ENCODE data around the gene SETD2.
"Not testable (repeated sequence)": the region's sequence is repeated elsewhere in the genome, so short reads cannot be mapped to it uniquely, and the experiment has no call there.

The SETD2 gene
- total RNA-seq = 255 reads per million, percentile 94 among the genes with 10 or more reads in this experiment

DNA sequence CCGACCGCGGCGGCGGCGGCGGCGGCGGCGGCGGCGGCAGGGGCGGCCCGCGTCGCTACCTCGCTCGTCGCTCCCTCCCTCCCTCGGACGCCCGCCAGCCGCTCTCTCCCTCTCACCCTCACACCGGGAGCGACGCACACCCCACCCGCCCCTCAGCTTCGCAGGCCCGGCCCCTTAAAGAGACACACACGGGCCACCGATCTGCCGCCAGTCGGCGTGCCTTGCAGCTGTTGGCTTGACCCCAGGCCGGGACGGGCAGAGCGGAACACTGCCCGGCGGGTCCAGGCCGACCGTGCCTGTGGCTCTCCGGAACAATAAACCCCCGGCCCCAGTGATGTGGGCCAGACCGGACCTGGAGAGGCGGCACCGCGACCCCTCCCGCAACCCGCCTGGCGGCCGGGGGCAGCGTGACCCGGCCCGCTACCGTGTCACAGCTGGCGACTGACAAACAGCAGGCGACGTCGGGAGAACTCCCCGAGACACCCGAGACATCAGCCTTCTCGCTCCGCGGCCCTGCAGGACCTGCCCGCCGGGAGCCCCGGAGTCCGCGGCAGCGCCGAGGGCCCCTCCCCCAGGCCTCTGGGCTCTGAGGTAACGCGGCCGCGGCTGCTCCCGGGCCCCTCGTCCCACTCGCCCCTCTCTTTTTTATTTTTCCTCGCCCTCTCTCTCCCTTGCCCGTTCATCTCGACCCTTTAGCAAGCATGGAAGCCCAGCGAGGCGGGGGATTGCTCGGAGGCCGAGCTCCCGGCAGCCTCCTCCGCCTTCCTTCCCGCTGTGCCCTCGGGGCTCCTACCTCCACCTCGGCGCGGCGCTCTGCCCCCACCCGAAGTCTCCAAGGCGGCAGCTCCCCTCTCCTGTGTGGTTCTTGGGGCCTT, at the start of gene SETD2:
SETD2 (minus strand) TSS at position 107 of the 875 bp plus-strand sequence. CDS start 189 bp downstream, outside the sequence.
- peak; percentile 83 for DNase-seq

GRCh38 chr3:47210863-47211405, 47.0 kb upstream of the SETD2 start:
- no peak for DNase-seq

DNA sequence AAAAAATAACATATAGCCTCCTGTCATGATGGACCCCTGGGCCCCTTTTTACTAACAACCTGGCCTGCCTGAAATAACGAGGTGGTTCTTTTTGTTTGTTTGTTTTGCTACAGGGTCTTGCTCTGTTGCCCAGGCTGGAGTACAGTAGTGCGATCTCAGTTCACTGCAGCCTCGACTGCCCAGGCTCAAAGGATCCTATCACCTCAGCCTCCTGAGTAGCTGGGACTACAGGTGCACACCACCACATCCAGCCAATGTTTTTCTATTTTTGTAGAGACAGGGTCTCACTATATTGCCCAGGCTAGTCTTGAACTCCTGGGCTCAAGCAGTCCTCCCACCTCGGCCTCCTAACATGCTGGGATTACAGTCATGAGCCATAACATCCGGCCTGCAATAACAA, 42.1 kb upstream of the SETD2 start:
- not testable (repeated sequence) for DNase-seq

- no peak for DNase-seq
Measured at GRCh38 chr3:47204875-47205274, 41.0 kb upstream of the SETD2 start.

GRCh38 chr3:47202542-47202941, 38.6 kb upstream of the SETD2 start:
- DNase-seq = no peak

- DNase-seq = no peak
Measured at GRCh38 chr3:47197287-47197686, 33.4 kb upstream of the SETD2 start.

DNA sequence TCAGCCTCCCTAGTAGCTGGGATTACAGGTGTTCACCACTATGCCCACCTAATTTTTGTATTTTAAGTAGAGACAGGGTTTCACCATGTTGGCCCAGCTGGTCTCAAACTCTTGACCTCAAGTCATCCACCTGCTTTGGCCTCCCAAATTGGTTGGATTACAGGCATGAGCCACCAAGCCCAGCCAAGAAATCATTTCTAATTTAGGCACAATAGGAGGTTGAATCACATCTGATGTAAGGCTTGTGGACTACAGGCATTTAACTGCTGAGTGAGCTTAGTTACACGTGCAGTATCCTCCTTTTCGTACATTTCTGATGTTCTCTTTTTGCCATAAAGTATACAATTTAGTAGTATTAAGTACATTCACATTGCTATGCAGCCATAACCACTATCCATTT, 31.1 kb upstream of the SETD2 start:
- no peak for DNase-seq

GRCh38 chr3:47193871-47194859, 30.3 kb upstream of the SETD2 start:
- no peak for DNase-seq

- no peak for DNase-seq
Measured at GRCh38 chr3:47186285-47186684, 22.4 kb upstream of the SETD2 start.

DNA sequence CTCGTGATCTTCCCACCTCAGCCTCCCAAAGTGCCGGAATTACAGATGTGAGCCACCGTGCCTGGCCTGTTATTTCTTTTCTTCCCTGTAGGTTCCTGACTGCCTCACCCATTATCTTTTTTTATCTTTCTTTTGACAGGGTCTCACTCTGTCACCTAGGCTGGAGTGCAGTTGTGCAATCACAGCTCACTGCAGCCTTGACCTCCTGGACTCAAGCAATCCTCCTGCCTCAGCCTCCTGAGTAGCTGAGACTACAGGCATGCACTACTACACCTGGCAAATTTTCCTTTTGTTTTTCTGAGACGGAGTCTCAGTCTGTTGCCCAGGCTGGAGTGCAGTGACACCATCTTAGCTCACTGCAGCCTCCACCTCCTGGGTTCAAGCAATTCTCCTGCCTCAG, 17.8 kb upstream of the SETD2 start:
- DNase-seq = not testable (repeated sequence)

DNA sequence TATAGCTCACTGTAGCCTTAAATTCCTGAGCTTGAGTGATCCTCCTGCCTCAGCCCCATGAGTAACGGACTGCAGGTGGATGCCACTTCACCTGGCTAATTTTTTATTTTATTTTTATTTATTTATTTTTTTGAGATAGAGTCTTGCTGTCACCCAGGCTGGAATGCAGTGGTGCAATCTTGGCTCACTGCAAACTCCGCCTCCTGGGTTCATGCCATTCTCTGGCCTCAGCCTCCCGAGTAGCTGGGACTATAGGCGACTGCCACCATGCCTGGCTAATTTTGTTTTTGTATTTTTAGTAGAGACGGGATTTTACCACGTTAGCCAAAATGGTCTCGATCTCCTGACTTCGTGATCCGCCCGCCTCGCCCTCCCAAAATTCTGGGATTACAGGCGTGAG, 16.1 kb upstream of the SETD2 start:
- not testable (repeated sequence) for DNase-seq

DNA sequence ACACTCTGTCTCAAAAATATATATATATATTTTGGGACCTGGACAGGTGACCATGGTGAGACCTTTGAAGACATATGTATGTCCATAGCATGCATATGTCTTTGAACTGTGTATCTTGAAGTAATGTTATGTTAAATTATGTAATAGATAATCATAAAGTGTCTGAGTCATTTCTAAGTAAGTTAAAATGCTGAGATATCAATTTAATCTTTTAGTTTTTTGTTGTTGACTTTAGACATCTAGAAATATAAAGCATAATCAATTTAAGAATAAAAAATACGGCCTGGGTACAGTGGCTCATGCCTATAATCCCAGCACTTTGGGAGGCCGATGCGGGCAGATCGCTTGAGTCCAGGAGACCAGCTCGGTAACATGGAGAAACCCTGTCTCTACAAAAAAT, 12.7 kb upstream of the SETD2 start:
- no peak for DNase-seq

GRCh38 chr3:47163169-47164006, 525 bp downstream of the SETD2 start:
- peak; percentile 27 for DNase-seq

- DNase-seq = no peak
Measured at GRCh38 chr3:47162697-47163168, 1.2 kb downstream of the SETD2 start.

GRCh38 chr3:47161983-47162696, 1.8 kb downstream of the SETD2 start:
- DNase-seq = no peak

DNA sequence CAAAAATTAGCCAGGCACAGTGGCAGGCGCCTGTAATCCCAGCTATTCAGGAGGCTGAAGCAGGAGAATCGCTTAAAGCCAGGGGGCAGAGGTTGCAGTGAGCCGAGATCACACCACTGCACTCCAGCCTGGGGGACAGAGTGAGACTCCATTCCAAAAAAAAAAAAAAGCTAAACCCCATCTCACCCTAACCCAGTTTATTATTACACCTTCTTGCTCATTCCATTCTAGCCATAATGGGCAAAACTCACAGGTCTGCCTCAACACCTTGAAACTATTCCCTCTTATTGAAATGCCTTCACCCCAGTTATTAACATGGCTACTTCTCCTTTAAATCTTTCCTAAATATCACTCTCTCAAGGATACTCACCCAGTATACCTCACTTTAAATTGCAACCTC, 4.1 kb downstream of the SETD2 start:
- no peak for DNase-seq

- DNase-seq = no peak
Measured at GRCh38 chr3:47158208-47158607, 5.7 kb downstream of the SETD2 start.

DNA sequence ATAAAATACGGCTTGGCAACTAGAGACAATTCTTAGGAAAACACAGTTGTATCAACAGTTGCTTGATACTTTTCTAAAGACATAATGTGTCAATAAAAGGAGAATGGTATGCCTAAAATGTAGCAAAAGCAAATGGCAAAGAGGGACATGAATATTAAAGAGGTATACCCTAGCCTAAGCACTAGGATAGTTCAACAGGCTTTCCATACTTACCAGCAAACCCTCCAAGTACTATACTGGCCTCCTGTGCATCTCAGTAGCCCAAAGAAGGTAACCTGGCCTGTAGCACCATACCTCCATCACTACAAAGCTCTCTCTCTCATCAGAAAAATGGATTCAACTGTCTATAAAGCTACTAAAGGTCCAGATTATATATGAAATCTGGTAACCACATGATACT, 7.5 kb downstream of the SETD2 start:
- DNase-seq = no peak

- DNase-seq = no peak
Measured at GRCh38 chr3:47152578-47152977, 11.3 kb downstream of the SETD2 start.

- DNase-seq = no peak
Measured at GRCh38 chr3:47151836-47152235, 12.1 kb downstream of the SETD2 start.

DNA sequence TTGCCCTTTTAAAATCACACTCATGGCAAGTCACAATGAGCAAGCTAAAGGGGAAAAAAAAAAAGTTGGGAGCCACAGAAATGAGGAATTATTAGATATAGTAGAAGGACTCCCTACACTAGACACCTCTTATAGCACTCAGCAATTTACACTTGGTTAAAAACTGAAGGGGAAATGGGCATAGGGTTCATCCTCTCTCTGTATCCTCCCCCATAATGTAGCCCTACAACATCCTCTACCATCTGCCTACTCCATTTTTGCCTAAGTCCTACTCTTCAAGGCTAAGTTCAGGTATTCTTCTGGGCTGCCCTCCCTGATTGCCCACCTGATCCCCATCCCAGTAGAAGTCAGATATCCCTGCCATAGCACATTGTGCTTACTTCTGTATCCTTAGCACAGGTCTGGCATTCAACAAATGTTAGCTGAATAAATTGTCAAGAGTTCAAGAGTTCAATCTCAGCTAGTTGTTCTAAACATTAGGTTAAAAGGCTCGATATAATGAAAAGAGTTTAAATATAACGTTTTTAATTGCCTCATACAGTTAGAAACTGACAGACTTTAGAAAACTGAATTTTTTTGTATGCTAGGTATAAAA, 14.5 kb downstream of the SETD2 start:
- no peak for DNase-seq
